ENCODE results near the gene RNF8. TPM values are rescaled to one million over a fixed set of nuclear protein-coding genes. Genes with fewer than 3 reads are reported as not detected.

RNF8 gene
- total and polyA plus RNA-seq, 2 of the 4 experiments (the other 2 are of a cell fraction) = 16.5 to 17.9 TPM

- no CpG with 5 or more reads among the region's 2 CpGs for WGBS, 2 experiments (ENCODE audit: extremely low coverage in 2 of 2, insufficient read length in 1 of 2)
Observed at GRCh38 chr6:37429352-37429750, 75.6 kb downstream of the RNF8 start.

More at GRCh38 chr6:37429352-37429750, 75.6 kb downstream of the RNF8 start:
- no peak overlapping the region for H3K4me3 ChIP-seq (ENCODE audit: insufficient read depth, low read depth, low read length)
- no peak overlapping the region for H2AK9ac ChIP-seq (replicated peaks; ENCODE audit: low read depth, low read length, poor library complexity)
- dilution Hi-C loops (cut with HindIII; ENCODE audit: low sequenced_read_pairs, unreplicated experiment) = no loop called here
- H3K4me2 ChIP-seq (ENCODE audit: low read depth, low read length) = no peak overlapping the region
- H3K14ac ChIP-seq (replicated peaks; ENCODE audit: low read depth, low read length) = no peak overlapping the region
- no peak overlapping the region for H4K5ac ChIP-seq (ENCODE audit: low read depth, low read length)
- H2AFZ ChIP-seq (replicated peaks; ENCODE audit: low read length, poor library complexity) = no peak overlapping the region
- BruUV-seq (replicated peaks) = no TSS peak
- H3K9me3 ChIP-seq (ENCODE audit: control insufficient read depth, insufficient read depth, low read length) = peaks cover 8% of the 10 kb centered on the region
- peaks cover 2% of the 10 kb centered on the region; the same call in 1 of the 2 replicates for H3K4me1 ChIP-seq (ENCODE audit: control insufficient read depth, insufficient read depth, low read length)
- no peak overlapping the region for H4K91ac ChIP-seq (ENCODE audit: insufficient read depth, low read depth, low read length)
- DNase-seq (no peak), ATAC-seq (ENCODE audit: low read depth) (no peak)
- peaks cover 9 to 16% of the 10 kb centered on the region in 2 experiments for H3K79me1 ChIP-seq (ENCODE audit: low read depth in 1 of 2, low read length in 2 of 2)
- H3K9ac ChIP-seq (ENCODE audit: low read depth, low read length) = no peak overlapping the region
- H3K36me3 ChIP-seq (ENCODE audit: control insufficient read depth, insufficient read depth, low read length) = no peaks in the 10 kb centered on the region
- peaks cover 3% of the 10 kb centered on the region; the same call in 1 of the 2 replicates for H3K9me1 ChIP-seq (ENCODE audit: insufficient read depth, low read length)
- H4K20me1 ChIP-seq (ENCODE audit: insufficient read depth, low read length) = no peaks in the 10 kb centered on the region
- no peak overlapping the region for H2BK120ac ChIP-seq (ENCODE audit: low read depth, low read length)
- no peak overlapping the region for H2AK5ac ChIP-seq (ENCODE audit: low read depth, low read length)
- no peak overlapping the region for H3K23ac ChIP-seq (ENCODE audit: low read depth, low read length)
- in situ Hi-C loops (cut with MboI; ENCODE audit: low sequenced_read_pairs) = no loop called here
- H2BK15ac ChIP-seq (ENCODE audit: low read depth, low read length) = no peak overlapping the region
- no peak overlapping the region for H4K8ac ChIP-seq (ENCODE audit: low read depth in 2 of 2, low read length in 2 of 2)
- H2BK5ac ChIP-seq (ENCODE audit: low read depth, low read length, poor library complexity, severe bottlenecking) = no peak overlapping the region
- ChIA-PET CTCF (no interaction called here), POLR2A (ENCODE audit: unreplicated experiment) (no interaction called here)
- H3K4ac ChIP-seq (ENCODE audit: low read depth, low read length) = no peak overlapping the region
- peaks cover 5% of the 10 kb centered on the region for H3K27me3 ChIP-seq (ENCODE audit: control insufficient read depth, insufficient read depth, low read length)
- intact Hi-C loops (cut with micrococcal nuclease) = no loop called here
- no peak overlapping the region for H3K56ac ChIP-seq (ENCODE audit: extremely low read depth, insufficient read depth, low read length)
- no peak overlapping the region for H3K18ac ChIP-seq (ENCODE audit: low read depth, low read length)
- H2BK20ac ChIP-seq (ENCODE audit: low read depth, low read length) = no peak overlapping the region
- no peak for TF ChIP-seq CEBPB (IDR thresholded peaks at IDR 0.05; ENCODE audit: low read depth, low read length)
- TF ChIP-seq ELK1 (IDR thresholded peaks at IDR 0.05; ENCODE audit: borderline replicate concordance, low read depth, low read length) = no peak
- TF ChIP-seq USF2 (IDR thresholded peaks at IDR 0.05; ENCODE audit: low read depth, low read length) = no peak
- no peak for TF ChIP-seq MXI1 (IDR thresholded peaks at IDR 0.05; ENCODE audit: borderline replicate concordance, low read depth, low read length)
- TF ChIP-seq CTCF (conservative IDR thresholded peaks at IDR 0.05; ENCODE audit: low read depth, low read length) = no peak
- no peak for TF ChIP-seq NFE2L2 (IDR thresholded peaks at IDR 0.05; ENCODE audit: low read depth, low read length)
- TF ChIP-seq CHD1 (IDR thresholded peaks at IDR 0.05; ENCODE audit: low read depth, low read length) = no peak
- TF ChIP-seq RFX5 (IDR thresholded peaks at IDR 0.05; ENCODE audit: low read depth, low read length) = no peak
- TF ChIP-seq MAZ (IDR thresholded peaks at IDR 0.05; ENCODE audit: borderline replicate concordance, low read depth, low read length) = no peak
- TF ChIP-seq SMC3 (IDR thresholded peaks at IDR 0.05; ENCODE audit: low read depth, low read length) = no peak
- no peak for TF ChIP-seq MAFK (IDR thresholded peaks at IDR 0.05; ENCODE audit: low read depth, low read length)
- no peak overlapping the region for H3K27ac ChIP-seq (ENCODE audit: insufficient read depth, low read length)

Measured in IMR-90 (cell line).